Measurements from ENCODE around the gene MAP7D1. TPM values are rescaled to one million over a fixed set of nuclear protein-coding genes. Genes with fewer than 3 reads are reported as not detected.
"Not testable (repeated sequence)": the region's sequence is repeated elsewhere in the genome, so short reads cannot be mapped to it uniquely, and the experiment has no call there.

Gene MAP7D1
- total RNA-seq, 1 donor, result 114 TPM

DNA sequence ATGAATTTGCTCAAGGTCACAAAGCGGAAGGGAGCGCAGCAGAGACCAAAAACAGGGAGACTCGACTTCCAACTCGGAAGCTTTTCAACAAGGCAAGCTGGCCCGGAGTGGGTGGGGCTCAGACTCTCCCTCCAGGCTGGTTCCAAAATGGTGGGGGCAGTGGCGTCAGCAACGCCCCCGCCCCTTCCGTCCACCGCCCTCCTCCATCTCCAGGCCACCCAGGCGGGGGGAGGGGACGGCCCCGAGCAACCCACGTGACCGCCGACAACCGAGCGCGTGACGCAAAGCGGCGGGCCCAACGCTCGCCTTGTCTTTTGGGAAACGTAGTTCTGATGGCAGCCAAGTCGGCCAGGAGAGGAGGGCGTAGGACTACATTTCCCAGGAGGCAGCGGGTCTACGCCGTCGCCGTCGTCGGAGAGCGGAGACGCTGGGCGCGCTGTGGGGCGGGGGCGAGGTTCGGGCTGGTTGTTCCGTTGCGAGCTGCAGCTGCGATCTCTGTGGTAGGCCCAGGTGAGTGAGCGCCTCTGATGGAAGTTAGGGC, 68.1 kb downstream of the MAP7D1 start, which contains the start of gene THRAP3:
Gene THRAP3, plus strand, starts transcription at position 448 of the 541 bp plus-strand sequence. CDS start 58,121 bp downstream, outside the sequence.
- DNase-seq (ENCODE audit: low read depth), result peak; percentile 99
- peak within 1 kb of the TSS; percentile 94 for H3K4me3 ChIP-seq (ENCODE audit: low read depth, low read length)
- TF ChIP-seq, protein P1, sequence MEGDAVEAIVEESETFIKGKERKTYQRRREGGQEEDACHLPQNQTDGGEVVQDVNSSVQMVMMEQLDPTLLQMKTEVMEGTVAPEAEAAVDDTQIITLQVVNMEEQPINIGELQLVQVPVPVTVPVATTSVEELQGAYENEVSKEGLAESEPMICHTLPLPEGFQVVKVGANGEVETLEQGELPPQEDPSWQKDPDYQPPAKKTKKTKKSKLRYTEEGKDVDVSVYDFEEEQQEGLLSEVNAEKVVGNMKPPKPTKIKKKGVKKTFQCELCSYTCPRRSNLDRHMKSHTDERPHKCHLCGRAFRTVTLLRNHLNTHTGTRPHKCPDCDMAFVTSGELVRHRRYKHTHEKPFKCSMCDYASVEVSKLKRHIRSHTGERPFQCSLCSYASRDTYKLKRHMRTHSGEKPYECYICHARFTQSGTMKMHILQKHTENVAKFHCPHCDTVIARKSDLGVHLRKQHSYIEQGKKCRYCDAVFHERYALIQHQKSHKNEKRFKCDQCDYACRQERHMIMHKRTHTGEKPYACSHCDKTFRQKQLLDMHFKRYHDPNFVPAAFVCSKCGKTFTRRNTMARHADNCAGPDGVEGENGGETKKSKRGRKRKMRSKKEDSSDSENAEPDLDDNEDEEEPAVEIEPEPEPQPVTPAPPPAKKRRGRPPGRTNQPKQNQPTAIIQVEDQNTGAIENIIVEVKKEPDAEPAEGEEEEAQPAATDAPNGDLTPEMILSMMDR (IDR thresholded peaks at IDR 0.05; ENCODE audit: insufficient read depth, low read length), result no peak

DNA sequence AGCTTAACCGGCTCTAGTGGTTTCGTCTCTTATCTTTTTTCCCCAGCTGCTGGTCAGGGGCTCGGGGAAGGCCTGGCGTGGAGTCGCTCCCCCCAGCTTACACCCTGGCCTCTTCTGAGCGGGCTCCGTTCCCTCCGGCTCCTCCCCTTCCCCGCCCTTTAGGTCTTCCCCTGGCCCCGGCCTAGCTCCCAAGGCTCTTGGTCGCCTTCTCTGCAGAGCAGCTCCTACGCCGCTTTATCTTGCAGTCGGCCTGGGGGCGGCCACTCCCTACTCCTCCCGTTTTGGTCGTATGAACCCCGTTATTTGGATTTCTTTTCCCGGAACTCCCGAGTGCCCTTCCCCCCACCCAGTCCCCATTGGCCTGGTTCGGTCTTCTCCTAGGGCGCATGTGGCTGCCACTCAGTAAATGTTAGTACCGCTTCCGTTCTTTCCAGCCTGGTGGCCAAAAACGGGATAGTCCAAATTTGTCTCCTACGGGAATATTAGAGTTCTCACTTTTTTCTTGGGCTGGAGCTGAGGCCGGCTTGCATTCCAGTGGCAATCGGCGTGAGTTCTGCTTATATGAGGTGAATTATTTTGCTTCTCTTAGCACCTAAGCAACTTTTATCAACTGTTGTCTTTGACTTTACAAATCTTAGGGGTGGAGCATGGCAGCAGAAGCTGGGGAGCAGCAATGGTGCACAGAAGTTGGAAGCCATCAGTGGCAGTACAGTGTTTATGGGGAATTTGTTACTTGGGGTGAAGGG, 68.8 kb downstream of the MAP7D1 start:
- H3K4me3 ChIP-seq (ENCODE audit: low read depth, low read length), result peak overlapping the region; percentile 94
- DNase-seq (ENCODE audit: low read depth), result peak; percentile 86
- TF ChIP-seq, protein P1 (IDR thresholded peaks at IDR 0.05; ENCODE audit: insufficient read depth, low read length), result peak; percentile 52

DNA sequence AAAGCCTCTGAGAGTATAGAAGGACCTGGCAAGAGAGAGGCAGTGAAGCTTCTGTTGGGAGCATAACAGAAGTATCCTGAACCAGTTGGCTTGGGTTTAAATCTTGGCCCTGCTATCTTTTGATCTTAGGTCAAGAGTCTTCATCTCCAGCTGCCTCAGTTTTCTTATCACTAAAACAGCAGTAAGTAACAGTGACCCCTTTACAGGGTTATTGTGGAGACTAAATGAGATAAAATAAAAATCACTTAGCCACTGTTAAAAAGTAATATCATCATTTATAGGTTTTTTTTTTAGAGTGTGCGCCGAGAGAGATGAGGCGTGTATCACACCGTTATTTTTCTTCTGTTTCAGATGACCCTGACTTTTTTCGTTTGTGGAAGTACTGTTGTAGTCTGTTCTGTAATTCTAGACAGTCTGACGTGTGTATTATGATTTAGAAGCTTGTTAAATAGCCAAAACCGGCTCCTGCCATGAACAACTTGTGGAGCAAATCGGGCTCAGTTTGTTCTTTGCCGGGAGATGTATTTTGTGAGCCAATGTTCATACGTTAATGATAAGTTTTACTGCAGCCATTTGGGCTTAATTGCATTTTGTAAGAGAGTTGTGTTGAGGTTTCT, 69.4 kb downstream of the MAP7D1 start:
- peak overlapping the region; percentile 94 for H3K4me3 ChIP-seq (ENCODE audit: low read depth, low read length)
- no peak for DNase-seq (ENCODE audit: low read depth)
- TF ChIP-seq, protein P1 (IDR thresholded peaks at IDR 0.05; ENCODE audit: insufficient read depth, low read length), result no peak

DNA sequence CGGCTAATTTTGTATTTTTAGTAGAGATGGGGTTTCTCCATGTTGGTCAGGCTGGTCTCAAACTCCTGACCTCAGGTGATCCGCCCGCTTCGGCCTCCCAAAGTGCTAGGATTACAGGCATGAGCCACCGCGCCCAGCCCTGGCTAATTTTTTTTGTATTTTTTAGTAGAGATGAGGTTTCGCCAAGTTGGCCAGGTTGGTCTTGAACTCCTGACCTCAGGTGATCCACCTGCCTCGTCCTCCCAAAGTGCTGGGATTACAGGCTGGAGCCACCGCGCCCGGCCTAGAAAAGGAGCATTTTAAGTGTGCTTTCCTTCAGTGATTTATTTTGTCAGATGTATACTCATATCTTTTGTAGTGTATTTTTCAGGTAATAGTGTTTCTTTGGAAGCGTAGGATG, 74.3 kb downstream of the MAP7D1 start:
- H3K4me3 ChIP-seq (ENCODE audit: low read depth, low read length); DNase-seq (ENCODE audit: low read depth): not testable (repeated sequence)

Small RNA genes lying within 50 kb of the gene (small RNA-seq; reads per million reads assigned to genes)
- not detected for gene RN7SL131P

Other genes starting within 250 kb of the MAP7D1 start
- 8.3 and 17.5 TPM in 2 replicates for gene AGO3, start 225.1 kb upstream of the MAP7D1 start, total RNA-seq (ENCODE audit: low replicate concordance)
- gene TEKT2, start 72.1 kb upstream of the MAP7D1 start, total RNA-seq (ENCODE audit: low replicate concordance), result 0.18 and 2.1 TPM in 2 replicates
- 21.1 and 25.5 TPM in 2 replicates for gene ADPRS, start 67.3 kb upstream of the MAP7D1 start, total RNA-seq (ENCODE audit: low replicate concordance)
- gene COL8A2, start 30.9 kb upstream of the MAP7D1 start, total RNA-seq (ENCODE audit: low replicate concordance), result 11.0 and 20.9 TPM in 2 replicates
- gene TRAPPC3, start 6.7 kb upstream of the MAP7D1 start, total RNA-seq (ENCODE audit: low replicate concordance), result 80.8 and 102 TPM in 2 replicates
- gene THRAP3, start 68.3 kb downstream of the MAP7D1 start, total RNA-seq (ENCODE audit: low replicate concordance), result 47.8 and 130 TPM in 2 replicates
- 5.2 and 9.3 TPM in 2 replicates for gene SH3D21, start 150.2 kb downstream of the MAP7D1 start, total RNA-seq (ENCODE audit: low replicate concordance)
- gene EVA1B, start 167.5 kb downstream of the MAP7D1 start, total RNA-seq (ENCODE audit: low replicate concordance), result 167 and 366 TPM in 2 replicates
- 7.0 and 12.9 TPM in 2 replicates for gene STK40, start 229.8 kb downstream of the MAP7D1 start, total RNA-seq (ENCODE audit: low replicate concordance)
- 3.9 and 9.5 TPM in 2 replicates for gene LSM10, start 241.7 kb downstream of the MAP7D1 start, total RNA-seq (ENCODE audit: low replicate concordance)

Measured in fibroblast of the aortic adventitia (primary cell).